ENCODE data around the gene NBL1.

Gene NBL1

GRCh38 chr1:19646377-19647319 lies 2.5 kb downstream of the NBL1 start:
- DNase-seq: peak; percentile 43 to 60 (median 52)

GRCh38 chr1:19647643-19648042 lies 3.5 kb downstream of the NBL1 start:
- no peak for DNase-seq

GRCh38 chr1:19648239-19648638 lies 4.1 kb downstream of the NBL1 start:
- no peak for DNase-seq

GRCh38 chr1:19648689-19649088 lies 4.6 kb downstream of the NBL1 start:
- DNase-seq: peak in 1 of 3 donors; percentile 8

DNA sequence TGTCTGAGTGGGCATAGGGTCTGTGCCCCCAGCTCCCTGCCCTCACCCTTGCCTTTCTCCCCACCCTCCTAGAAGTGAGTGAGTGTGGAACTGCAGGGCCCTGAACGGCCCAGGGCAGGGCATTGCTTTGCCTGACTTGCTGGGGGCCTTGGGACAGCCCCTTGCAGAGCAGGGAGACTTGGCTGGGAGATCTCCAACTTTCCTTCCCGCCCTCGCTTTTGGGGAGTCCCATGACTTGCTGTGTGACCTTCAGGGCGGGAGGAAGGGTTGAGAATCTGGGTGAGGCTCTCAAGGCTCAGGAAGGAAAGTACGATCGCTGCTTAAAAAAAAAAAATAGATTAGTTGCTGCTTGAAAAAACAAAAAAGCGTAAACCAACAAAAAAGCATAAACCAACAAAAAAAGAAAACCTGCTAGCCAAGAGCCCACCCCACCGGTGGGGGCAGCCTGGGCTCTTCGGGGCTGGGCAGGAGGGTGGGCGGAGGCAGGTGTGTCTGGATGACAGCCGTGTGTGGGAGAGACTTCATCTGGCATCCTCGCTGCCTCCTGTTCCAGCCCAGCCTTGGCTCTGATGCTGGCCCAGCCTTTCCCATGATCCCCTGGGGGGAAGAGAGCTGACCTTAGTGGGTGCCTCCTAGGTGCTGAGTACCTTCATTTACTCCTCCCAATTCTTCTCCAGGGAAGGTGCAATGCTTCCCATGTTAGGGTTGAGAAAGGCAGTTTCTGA lies 6.5 kb downstream of the NBL1 start:
- peak; percentile 39 to 71 (median 68) for DNase-seq

DNA sequence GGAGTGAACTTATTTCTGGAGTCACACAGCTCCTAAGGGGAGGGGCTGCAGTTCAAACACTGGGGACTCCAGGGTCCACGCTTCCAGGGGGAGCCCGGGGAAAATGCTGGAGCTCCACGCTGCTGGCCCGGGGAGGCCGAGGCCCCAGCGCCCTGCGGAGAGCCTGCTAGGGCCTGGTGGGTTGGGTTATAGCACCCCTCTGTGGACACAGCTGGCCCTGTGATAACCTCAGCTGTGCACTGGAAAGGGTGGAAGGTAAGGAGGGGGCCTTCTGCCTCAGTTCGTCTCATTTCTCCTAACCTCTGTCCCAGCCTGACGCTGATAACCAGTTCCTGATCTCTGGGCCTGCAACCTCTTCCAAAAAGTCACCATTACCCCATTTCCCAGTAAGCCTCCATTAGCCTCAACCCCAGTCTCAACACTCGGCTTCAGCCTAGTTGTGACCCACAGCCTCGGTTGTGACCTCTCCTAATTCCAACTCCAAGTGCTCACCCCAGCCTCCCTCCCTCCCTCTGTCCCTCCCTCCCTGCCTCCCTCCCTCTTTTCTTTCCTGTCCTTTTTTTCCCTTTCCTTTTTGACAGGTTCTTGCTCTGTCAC lies 7.1 kb downstream of the NBL1 start:
- peak; percentile 63 to 80 (median 75) for DNase-seq

GRCh38 chr1:19654386-19654785 lies 10.3 kb downstream of the NBL1 start:
- no peak for DNase-seq

DNA sequence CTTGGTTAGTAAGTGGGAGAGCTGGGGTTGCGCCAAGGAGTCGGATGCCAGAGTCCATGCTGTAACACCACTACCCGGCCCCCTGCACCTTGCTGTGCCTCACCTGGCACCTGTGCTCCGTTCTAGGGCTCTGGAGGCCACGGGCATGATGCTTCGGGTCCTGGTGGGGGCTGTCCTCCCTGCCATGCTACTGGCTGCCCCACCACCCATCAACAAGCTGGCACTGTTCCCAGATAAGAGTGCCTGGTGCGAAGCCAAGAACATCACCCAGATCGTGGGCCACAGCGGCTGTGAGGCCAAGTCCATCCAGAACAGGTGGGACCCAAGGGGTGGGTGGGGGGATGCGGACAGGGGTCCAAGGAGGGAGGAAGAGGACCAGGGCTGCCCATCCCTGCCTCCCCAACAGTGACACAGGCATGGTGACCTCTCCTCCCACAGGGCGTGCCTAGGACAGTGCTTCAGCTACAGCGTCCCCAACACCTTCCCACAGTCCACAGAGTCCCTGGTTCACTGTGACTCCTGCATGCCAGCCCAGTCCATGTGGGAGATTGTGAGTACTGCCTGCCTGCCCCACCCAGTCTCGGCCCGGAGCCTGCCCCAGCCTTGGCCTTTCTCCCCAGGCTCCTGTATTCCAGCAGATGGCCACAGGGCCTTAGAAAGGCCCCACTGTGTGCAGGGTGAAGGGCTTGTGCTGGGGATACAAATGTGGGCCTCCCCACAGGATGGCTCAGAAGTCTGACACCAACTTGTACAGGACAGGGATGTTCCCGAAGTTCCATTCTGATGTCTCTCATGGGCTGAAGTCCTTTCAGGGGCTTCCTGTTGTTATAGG lies 11.0 kb downstream of the NBL1 start:
- DNase-seq: no peak

DNA sequence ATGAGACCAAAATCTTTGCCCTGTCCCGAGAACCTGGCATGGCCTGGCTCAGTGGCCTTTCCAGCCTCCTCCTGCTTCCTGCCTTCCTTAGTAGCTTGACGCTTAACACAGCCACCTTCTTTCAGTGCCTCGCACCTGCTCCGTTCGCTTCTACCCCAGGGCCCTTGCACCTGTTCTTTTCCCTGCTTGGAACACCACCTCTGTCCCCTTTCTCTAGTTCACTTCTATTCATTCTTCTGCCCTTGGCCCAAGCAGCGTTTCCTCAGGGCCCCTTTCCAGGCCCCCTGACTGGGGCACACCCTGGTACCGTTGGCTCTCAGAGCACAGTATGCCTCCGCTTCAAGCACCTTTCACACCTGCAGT lies 11.6 kb downstream of the NBL1 start:
- no peak for DNase-seq

DNA sequence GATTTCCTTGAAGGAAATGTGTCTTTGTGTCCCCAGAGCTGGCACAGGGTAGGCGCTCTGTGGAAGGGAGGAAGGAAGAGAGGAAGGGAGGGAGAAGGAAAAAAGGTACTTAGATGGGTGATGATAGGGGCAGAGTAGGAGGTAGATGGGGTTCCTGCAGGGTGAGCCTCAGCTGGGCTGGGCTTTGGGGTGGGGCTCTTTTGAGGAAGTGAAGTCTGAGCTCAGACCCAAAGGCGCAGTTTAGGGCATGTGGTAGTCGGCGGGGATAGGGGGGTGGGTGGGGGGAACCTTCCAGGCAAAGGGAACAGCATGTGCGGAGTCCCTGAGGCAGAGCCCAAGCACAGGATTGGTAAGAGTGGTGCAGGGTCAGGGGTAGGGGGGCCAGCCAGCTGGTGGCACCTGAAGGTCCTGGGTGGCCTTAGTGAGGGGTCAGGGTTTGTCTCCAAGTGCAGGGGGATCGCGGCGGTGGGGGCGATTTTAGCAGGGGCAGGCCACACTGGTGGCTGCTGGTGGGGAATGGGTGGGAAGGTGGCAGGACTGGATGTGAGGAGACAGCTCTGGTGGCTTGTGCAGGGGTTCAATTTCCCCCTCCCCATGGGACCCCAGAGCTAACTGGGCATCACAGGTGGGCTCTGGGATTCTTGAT lies 12.1 kb downstream of the NBL1 start:
- peak in 1 of 3 donors; percentile 30 for DNase-seq

DNA sequence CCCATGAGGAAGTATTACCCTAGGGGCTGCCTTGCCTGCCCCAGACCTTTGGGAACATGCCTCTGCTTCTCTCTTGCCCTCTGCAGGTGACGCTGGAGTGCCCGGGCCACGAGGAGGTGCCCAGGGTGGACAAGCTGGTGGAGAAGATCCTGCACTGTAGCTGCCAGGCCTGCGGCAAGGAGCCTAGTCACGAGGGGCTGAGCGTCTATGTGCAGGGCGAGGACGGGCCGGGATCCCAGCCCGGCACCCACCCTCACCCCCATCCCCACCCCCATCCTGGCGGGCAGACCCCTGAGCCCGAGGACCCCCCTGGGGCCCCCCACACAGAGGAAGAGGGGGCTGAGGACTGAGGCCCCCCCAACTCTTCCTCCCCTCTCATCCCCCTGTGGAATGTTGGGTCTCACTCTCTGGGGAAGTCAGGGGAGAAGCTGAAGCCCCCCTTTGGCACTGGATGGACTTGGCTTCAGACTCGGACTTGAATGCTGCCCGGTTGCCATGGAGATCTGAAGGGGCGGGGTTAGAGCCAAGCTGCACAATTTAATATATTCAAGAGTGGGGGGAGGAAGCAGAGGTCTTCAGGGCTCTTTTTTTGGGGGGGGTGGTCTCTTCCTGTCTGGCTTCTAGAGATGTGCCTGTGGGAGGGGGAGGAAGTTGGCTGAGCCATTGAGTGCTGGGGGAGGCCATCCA lies 12.8 kb downstream of the NBL1 start:
- DNase-seq: no peak

DNA sequence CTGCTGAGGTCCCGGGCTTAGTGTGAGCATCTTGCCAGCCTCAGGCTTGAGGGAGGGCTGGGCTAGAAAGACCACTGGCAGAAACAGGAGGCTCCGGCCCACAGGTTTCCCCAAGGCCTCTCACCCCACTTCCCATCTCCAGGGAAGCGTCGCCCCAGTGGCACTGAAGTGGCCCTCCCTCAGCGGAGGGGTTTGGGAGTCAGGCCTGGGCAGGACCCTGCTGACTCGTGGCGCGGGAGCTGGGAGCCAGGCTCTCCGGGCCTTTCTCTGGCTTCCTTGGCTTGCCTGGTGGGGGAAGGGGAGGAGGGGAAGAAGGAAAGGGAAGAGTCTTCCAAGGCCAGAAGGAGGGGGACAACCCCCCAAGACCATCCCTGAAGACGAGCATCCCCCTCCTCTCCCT lies 13.4 kb downstream of the NBL1 start:
- DNase-seq: no peak

GRCh38 chr1:19658186-19658585 lies 14.1 kb downstream of the NBL1 start:
- DNase-seq: no peak

GRCh38 chr1:19661721-19662228 lies 17.7 kb downstream of the NBL1 start:
- DNase-seq: peak; percentile 62 to 73 (median 69)

DNA sequence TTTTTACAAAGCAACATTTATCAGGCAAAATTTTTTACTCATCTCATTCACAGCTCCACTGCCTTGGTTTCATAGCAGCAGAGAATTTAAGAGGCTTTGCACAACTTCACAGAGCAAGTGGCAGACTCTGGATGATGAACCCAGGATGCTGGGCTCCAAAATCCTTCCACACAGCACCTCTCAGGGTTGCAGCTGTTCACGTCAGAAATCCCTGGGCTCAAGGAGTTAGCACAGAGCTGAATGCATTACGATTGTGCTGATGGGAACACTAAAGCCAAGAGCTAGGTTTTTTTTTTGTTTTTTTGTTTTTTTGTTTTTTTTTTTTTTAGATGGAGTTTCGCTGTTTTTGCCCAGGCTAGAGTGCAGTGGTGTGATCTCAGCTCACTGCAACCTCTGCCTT lies 18.2 kb downstream of the NBL1 start:
- DNase-seq: no peak

DNA sequence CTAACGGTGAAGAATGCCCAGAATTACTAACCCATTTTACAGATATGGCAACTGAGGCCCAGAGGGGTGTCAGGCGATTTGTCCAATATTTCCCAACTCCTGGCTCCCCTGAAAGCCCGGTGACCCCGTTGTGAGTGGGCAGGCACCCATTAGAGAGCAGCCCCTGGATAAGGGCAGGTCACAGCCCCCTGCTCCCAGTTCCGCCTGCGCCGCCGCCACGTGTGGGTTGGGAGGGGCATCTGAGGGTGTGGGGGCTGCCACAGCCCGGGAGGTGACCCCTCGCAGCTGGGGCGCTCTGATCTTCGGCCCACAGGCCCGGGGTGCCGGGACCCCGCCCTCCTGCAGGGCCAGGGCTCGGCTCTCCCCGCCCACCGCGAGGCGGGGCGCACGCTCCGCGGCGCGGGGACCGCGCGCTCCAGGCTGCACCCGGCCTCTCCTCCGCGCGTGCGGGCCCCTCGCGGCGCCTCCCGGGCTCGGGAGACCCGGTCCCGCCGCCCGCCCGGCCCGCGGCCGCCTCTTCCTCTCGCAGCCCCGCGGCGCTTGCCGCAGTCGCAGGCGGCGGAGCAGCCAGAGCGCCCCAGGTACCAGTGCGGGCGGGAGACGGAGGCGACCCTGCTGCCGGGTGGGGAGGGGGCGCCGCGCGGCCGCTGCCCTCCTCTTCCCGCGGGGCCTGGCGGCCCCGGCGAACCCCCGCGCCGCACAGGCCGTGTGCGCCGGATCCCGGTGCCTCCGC lies 20.5 kb downstream of the NBL1 start, which contains the start of gene HTR6:
TSS of gene HTR6 (plus strand) at position 423 of the 733 bp plus-strand sequence. CDS start 879 bp downstream, outside the sequence.
- peak in 1 of 3 donors; percentile 39 for DNase-seq

GRCh38 chr1:19665186-19665495 lies 21.0 kb downstream of the NBL1 start:
- DNase-seq: no peak

- DNase-seq: no peak
These were observed 21.7 kb downstream of the NBL1 start for GRCh38 chr1:19665496-19666465.

DNA sequence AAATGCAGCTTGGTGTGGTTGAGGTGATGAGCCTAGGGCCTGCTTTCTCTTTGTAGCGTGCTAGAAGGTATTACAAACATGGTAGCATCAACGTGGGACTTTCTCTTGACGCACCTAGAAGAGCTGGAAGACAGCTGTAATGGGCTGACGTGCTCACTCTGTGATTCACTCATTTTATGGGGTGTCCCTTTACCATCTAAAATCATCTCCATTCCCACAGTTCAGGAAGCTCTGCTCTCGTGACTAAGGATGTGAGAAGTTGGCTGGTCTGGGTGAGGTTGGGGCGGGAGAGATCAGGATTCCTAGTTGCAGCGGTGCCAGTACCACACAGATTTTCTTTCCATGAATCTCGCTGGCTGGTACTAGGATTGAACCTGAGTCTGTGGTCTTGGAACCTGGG lies 24.8 kb downstream of the NBL1 start:
- DNase-seq: no peak
